GM18909 (cell line): ENCODE data around the gene TCP11L1.

Source experiments
- ATAC-seq: cut with Tn5 transposase; IDR thresholded peaks from one replicate; pipeline ENCODE4 v1.9.1; 2021; ENCODE audit warnings: mild to moderate bottlenecking; ENCODE audit not compliant: unreplicated experiment, poor library complexity

Gene TCP11L1

GRCh38 chr11:33039274-33040032, at the start of gene TCP11L1:
Gene TCP11L1, plus strand, starts transcription at chr11:33039572. Its CDS starts 4,202 bp downstream, at chr11:33043774.
- ATAC-seq = peak; percentile 79

GRCh38 chr11:32990481-32990880, 48.9 kb upstream of the TCP11L1 start:
- ATAC-seq = no peak

GRCh38 chr11:32991427-32991826, 47.9 kb upstream of the TCP11L1 start:
- no peak for ATAC-seq

- no peak for ATAC-seq
These were observed 47.5 kb upstream of the TCP11L1 start for GRCh38 chr11:32991898-32992297.

GRCh38 chr11:33000181-33000580, 39.2 kb upstream of the TCP11L1 start:
- no peak for ATAC-seq

GRCh38 chr11:33001281-33001680, 38.1 kb upstream of the TCP11L1 start:
- no peak for ATAC-seq

- no peak for ATAC-seq
These were observed 37.4 kb upstream of the TCP11L1 start for GRCh38 chr11:33001751-33002542.

GRCh38 chr11:33005175-33005574, 34.2 kb upstream of the TCP11L1 start:
- no peak for ATAC-seq

- ATAC-seq = no peak
These were observed 33.4 kb upstream of the TCP11L1 start for GRCh38 chr11:33006010-33006409.

- no peak for ATAC-seq
These were observed 25.6 kb upstream of the TCP11L1 start for GRCh38 chr11:33013755-33014154.

- ATAC-seq = peak; percentile 69
These were observed 23.5 kb upstream of the TCP11L1 start, which contains the start of gene DEPDC7 for GRCh38 chr11:33015621-33016551. Gene DEPDC7, plus strand, starts transcription at chr11:33015878. Its CDS starts 78 bp downstream, at chr11:33015956.

- no peak for ATAC-seq
These were observed 22.7 kb upstream of the TCP11L1 start for GRCh38 chr11:33016654-33017053.

GRCh38 chr11:33017478-33017877, 21.9 kb upstream of the TCP11L1 start:
- no peak for ATAC-seq

GRCh38 chr11:33017965-33018364, 21.4 kb upstream of the TCP11L1 start:
- no peak for ATAC-seq

- no peak for ATAC-seq
These were observed 20.5 kb upstream of the TCP11L1 start for GRCh38 chr11:33018840-33019239.

GRCh38 chr11:33021501-33021900, 17.9 kb upstream of the TCP11L1 start:
- no peak for ATAC-seq

- no peak for ATAC-seq
These were observed 17.4 kb upstream of the TCP11L1 start for GRCh38 chr11:33021937-33022336.

- no peak for ATAC-seq
These were observed 14.0 kb upstream of the TCP11L1 start for GRCh38 chr11:33025339-33025722.

GRCh38 chr11:33027233-33027632, 12.1 kb upstream of the TCP11L1 start:
- ATAC-seq = no peak

- no peak for ATAC-seq
These were observed 11.4 kb upstream of the TCP11L1 start for GRCh38 chr11:33027846-33028536.
